ENCODE results near the gene TLN1.

TLN1 gene

DNA sequence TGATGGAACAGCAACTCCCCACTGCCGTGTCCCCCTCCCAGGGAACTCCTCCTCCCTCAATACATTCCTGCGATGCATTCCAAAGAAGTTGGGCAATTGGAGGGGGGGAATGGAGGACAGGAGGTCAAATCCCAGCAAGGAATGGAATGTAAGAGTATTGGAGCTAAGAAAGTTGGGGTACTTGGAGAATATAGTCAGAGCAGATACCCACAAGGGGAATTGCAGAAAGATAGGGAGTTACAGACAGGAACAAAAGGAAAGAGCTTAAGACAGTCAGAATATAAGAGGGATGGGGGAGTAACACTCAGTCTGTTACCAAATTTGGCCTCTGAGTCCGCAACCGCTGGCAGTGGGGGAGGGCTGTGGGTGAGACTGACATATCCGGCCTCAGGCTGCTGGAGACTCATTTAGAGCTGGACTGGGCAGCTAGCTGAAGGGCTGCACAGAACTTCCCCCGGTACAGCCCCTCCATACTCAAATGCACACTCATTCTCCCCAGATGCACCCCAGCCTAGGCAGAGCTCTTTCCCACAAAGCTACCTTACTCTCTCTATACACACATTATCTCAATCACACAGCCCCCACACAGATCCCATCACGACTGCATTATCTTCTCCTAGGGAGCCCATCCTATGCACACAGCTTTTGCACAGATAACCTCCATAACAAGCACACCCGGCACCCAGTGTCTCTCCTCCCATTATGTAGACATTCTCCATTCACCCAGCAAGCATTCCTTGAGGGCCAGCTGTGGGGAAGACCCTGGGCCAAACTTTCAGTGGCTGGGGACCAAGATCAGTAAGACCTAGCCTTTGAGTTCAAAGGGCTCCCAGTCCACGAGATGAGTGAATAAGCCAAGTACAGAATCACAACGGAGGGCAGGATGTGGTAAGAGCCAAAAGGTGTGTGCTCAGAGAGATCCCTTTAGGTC, 3.7 kb downstream of the TLN1 start:
- DNase-seq (ENCODE audit: low read depth): peak; percentile 86

DNA sequence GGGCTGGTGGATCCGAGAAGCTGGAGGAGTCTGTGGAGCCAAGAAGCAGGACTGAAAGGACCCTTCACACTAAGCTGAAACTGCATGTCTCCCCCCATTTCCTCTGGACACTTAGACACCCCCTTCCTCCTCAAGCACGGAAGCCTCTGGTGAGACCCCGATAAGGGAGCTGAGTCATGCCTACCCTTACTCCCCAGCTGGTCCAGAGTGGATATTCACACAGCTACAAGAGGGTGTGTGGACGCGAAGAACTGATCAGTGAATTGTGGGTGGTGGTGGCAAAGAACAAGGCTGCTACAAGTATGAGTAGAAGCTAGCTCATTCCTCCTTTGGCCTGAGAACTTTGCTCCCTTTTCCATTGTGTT, 4.3 kb downstream of the TLN1 start:
- no peak for DNase-seq (ENCODE audit: low read depth)

DNA sequence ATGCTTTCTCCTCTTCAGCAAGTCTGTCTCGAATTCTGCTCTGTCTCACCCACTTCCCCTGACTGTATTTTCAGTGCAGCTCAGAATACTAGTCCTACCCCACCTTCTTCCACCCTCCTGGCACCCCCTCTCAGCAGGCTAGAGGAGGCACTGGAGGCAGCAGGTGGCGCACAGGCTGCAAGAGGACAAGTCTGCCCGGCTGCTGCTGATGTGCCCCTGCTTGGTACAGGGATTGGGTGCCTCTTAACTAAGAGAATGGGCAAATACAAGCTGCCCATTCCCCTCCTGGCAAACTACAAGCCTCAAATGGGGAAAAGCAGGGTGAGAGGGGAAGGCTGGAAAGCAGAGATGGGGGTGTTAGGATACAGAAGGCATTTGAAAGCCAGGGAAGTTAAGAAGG, 5.1 kb downstream of the TLN1 start:
- DNase-seq (ENCODE audit: low read depth): peak; percentile 56

DNA sequence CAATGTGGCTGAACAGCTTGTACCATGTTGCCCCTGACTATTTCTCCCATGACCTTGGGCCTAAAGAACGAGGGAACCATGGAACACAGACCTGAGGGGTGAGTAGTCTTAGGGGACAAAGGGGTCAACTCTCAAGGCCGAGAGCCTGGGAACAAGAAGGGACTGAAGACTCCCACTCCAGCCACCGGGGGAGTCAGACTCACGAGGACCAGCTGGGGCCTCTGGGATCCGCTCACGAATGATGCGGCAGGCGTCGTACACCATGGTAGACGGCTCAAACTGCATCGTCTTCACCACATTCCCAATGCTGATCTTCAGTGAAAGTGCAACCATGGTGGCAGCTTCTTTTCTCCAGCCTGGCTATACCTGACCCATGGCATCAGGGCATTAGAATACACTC, 6.6 kb downstream of the TLN1 start:
- no peak for DNase-seq (ENCODE audit: low read depth)

DNA sequence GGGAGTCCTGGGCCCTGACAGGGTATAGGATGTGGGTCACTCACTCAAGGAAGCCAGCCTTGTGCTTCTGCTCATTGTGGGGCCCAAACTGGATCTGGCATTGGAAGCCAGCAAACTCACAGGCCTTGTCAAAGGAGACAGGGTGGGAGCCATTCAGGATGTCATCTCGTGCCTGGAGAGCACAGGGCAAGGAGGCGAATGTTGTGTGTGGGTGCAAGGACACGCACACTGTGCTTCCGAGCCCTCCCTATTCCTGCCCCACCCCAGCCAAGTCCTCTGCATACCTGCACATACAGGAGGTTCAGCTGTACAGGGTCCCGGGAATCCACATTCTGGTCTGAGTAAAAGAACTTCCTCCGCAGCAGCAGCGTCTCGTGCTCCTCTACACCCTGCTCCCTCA, 8.1 kb downstream of the TLN1 start:
- DNase-seq (ENCODE audit: low read depth): no peak

DNA sequence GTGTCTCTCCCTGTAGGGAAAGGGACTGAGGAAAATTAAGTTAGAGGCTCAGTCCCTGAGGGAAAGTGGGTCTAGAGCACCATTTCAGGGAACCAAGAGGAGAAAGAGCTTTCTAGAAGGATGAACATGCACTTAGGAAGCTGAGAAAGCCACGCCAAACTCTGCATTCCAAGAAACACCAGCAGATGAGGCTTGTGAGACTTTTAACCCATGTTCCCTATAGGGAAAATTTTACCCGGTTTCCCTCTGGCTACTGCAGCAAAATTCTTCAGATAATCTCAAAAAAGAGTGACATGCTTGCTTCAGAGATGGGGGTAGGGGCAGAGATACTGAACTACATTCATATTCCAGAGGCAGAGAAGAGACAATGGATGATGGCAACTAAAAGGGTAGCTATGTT, 8.6 kb downstream of the TLN1 start:
- DNase-seq (ENCODE audit: low read depth): no peak

DNA sequence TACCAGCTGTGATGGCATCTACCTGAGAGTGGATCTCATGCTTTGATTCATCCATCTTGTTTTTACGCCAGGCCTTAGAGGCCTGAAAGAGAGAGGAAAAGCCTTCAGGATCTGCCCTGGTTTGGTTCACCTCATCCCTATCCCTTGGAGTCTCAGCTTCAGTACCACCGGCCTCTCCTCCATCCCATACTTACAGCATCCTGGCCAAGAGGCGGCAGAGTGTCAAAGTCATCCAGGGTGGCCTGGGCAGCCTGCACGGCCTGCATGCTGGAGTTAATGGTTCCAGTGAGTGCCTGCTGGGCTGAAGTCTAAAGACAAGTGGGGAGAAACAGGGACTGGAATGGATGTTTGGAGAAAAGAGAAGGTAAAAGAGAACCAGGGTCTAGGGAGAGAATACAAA, 12.4 kb downstream of the TLN1 start:
- DNase-seq (ENCODE audit: low read depth): no peak

DNA sequence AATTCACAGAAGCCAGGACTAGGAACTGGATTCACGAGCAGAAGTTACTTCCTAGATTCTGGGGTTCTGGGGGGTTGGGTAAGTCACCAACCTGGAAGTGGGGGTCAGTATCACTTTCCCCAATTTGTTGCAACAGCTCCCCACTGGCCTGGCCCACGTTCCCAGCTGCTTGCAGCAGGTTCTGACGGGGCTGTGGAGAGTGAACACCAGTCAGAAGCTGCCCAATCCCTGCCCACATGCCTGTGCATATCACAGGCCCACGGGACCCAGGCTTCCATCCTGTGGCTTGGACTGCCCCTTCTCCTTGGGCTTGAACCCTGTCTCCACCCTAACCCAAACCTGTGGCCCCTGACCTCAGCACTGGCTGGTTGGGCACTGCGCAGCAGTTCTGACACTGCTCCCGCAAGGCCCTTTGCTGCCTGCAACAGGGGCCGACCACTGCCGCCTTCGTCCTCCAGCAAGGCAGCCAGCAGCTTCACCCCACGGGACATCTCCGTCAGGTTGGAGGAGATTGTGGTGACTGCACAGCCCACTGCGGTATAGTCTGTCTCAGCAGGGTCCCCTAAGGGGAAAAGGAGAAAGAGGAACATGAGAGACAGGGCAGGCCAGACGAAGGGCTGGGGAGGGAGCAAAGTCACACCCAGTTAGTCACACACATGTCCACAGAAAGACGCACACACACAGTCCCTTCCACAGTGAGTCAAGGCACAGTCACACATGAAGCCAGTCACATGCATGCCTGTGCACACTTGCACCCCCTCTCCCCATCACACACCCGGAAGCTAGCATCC, 13.1 kb downstream of the TLN1 start:
- DNase-seq (ENCODE audit: low read depth): no peak

DNA sequence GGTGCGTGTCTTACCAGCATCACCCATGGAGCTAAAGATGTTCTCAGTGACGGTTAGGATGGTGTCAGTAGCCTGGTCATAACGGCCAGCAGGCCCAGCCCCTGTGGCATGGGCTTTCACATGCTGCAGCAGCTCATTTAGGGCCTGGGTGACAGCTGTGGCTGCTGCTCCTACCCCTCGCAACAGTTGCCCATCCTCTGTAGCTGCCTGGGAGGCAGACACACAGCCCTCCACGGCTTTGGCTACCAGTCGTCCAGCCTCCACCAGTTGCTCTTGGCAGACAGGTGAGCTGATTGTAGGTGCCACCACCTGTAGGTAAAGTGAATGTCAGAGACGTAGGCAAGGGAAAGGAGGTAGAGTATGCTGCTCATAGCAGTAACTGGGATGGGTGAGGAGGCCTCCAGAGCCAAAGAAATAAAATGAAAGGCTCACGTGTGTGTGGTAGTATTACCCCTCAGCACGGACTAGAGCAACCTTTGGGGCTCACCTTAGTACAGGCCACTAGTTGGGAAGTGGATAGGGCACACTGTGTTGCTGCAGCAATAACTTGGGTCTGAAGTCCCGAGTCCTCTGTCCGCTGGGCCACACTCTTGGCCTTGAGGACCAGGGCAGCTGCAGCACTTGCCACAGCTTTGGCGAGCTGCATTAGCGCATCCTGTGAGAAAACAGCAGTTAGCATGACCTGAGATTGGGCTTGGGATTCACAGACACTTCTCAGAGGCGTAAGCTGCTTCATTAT, 14.7 kb downstream of the TLN1 start:
- no peak for DNase-seq (ENCODE audit: low read depth)

DNA sequence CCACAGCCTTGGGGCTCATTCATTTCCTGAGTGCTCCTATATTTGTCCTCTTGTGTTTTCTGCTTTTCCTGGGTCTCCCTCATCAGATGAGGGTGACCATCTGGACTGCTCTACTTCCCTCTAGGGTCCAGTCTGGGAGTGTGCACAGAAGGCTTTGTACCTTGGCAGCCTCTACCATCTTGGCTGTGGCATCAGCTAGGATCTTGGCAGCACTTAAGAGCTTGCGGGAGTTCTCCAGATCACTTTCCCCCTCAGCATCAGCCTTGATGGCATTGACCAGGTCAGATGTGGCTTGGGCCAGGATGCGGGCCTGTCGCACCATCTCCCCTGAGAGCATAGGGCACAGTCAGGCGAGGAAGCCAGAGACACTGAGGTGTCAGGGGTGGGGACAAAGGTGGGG, 15.8 kb downstream of the TLN1 start:
- DNase-seq (ENCODE audit: low read depth): peak; percentile 59

DNA sequence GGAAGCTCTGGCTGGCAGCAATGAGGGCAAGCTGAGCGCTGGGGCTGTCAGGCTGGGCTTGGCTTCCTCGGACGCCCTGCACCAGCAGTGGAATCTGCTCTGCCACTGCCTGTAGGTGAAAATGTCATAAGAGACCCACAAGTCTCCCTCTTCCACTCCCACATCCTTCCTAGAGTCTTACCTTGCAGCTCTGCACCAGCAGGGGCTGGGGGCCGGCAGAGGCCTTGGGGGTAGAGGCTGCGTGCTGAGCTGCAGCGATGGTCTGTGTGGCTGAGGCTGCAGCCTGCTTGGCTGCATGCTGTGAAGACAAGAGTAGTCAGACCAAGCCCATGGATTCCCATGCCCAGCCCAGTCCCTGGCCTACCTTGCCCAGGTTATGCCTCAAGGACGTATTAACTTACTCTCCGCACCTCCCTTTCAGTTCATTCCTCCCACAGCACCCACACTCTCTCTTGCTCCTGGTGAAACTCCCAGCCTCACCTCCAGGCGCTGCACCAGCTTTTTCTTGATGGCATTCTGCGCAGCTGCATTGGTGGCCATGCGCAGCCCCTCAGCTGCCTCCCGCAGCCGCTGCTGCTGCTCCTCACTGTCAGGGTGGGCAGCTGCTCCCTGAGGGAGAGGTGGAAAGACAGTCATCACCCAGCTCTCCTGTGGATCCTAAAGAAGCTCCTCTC, 17.3 kb downstream of the TLN1 start:
- no peak for DNase-seq (ENCODE audit: low read depth)

DNA sequence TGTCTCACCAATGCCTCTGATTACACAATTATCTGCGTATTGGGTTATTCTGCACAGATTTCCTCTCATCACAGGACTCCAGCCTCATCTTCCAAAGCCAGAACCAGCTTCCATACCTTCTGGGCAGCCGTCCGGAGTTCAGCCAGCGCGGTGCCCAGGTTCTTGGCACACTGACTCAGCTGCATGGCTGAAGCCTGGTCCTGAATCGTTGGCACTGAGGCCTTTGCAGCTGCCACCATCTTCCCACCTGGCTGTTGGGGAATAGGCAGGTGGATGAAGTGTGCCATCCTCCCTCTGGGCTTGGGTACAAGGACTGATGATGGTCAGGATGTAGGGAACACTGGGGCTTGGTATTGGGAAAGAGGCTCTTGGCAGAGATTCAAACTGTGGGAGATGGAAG, 17.9 kb downstream of the TLN1 start:
- DNase-seq (ENCODE audit: low read depth): no peak

DNA sequence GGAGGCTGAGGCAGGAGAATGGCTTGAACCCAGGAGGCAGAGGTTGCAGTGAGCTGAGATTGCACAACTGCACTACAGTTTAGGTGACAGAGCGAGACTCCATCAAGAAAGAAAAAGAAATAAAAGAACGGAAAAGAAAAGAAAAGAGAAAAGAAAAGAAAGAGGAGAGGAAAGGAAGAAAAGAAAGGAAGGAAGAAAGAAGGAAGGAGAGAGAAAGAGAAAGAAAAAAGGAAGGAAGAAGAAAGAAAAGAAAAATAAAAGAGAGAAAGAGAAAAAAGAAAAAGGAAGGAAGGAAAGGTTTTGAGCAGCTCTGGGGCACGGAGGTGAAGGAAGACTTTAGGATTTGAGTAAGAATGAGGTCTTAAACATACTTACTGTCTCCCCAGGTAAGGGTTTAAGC, 18.4 kb downstream of the TLN1 start:
- no peak for DNase-seq (ENCODE audit: low read depth)

DNA sequence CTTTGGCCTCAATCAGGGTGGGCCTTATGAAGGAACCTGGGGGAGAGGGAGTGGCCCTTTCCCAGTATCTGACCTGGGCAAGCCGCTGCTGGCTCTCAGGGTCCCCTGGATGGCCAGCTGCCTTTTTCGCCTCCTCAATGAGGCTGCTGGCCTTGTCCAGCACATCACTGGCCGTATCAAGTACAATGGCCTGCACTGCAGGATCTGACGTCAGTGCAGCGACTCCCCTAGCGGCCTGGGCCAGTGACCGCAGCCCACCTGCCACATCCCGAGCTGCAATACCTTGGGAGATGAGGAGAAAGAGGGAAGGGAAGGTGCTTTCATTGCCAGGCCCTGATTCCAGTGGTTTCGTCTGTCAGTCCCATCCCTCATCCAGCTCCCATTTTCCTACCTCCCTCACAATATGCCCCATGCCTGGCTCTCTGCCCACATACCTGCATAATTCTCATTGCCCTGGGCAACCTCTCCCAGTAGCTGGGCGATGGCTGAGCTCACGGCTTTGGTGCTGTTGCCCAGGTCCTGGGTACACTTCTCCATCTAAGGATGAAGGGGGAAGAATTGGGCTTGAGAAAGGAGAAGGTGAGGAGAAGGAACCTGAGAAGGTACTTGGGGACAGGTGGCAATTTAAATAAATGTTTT, 19.1 kb downstream of the TLN1 start:
- no peak for DNase-seq (ENCODE audit: low read depth)

DNA sequence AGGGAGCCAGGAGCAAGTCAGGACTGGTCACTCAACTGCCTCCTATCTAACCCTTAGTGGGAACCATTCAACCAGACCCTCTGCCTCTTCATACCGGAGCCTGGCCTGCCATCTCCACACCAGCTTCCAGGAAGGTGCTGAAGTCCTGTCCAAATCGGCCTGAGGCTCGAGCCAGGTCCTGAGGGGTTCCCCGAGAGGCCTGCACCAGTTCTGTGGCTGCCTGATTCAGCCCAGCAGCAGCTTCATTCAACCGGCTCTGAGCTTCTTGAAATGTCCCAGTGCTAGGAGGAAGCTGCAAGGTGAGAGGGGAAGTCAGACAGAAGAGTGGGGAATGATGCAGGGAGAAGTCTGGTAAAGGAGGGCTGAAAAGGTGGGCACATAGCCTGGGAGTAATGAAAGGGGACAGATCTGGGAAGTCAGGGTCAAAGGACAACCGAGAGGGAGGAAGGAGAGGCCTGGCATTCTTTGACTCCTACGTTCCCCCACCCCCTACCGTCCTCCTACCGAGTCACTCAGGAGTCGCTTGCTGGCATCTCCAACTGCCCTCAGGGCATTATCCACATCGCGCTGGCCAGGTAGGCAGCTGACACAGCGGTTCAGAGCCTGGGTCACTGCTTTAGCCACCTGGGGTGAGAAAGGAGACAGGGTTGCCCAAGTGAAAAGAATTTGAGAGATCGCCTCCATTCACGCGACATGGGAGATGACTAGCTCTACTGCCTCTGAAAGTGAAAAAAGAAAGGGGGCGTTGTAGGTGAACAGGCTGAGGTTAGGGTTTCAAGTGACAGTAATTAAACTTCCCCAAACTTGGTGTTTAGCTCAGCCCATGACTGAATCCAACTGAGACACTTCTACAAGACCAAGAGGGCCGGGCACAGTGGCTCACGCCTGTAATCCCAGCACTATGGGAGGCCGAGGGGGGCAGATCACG, 20.2 kb downstream of the TLN1 start:
- no peak for DNase-seq (ENCODE audit: low read depth)

DNA sequence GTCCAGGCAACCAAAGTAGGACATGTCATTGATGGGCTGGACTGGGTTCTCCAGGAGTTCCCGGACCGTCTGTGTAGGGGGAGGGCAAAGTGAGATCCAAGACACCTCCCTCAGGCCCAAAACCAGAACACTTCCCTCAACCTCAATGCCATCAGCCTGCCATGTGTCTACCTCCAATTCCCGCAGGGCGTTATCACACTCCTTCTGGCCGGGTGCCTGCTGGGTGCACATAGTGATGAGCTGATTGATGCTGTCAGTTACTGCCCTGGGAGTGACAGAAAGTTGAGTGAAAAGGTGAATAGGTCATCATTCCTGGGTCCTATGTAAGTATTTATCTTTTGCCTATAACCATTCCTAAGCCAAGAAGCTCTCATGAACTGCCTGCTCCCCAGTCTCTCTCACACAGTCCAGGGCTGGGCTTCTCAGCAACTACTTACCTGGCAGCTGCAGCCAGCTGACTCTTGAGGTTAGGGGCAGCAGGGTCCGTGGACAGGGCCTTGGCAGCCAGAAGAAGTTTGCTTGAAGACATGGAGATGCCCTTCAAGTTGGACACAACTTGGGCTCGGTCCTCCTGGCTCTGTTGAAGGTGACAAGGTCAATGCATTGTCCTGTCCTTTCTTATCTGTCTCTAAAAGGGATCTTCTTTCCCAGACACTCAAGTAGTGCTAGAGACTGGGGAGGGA, 21.0 kb downstream of the TLN1 start:
- DNase-seq (ENCODE audit: low read depth): no peak

DNA sequence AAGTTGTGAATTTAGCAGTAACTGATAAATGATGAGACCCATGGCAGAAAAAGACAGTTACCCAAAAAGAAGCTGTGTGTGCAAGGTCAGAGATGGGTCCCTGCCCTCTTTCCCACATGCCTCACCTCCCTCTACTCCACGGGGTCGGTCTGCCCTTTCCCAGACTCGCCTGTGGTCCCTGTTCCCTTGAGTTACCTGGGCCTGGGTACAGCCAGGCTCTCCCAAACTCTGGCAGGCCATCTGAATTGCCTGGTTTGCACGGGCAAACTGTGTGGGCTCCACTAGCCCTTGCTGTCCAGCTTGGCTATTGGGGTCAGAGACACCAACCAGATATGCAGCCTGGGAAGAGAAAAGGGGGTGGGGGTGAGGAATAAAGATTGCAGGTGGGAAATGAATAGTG, 23.8 kb downstream of the TLN1 start:
- no peak for DNase-seq (ENCODE audit: low read depth)

DNA sequence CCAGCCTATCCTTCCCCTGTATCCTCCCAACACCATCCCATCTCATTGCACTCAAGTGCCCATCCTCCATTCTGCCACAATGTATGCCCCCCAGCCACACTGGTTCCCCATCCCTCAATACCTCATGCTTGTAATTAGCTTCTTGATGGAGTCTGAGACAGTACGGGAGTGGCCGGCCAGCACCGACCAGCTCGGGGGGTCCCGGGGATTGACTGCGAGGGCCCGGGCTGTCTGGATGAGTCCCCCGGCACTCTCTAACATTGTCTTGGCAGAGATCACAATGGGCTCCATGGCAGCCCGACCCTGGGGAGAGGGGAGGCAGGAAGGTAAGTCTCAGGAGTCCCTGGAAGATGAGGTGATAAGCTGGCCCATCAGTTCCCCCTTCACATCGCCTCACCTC, 25.0 kb downstream of the TLN1 start:
- no peak for DNase-seq (ENCODE audit: low read depth)

DNA sequence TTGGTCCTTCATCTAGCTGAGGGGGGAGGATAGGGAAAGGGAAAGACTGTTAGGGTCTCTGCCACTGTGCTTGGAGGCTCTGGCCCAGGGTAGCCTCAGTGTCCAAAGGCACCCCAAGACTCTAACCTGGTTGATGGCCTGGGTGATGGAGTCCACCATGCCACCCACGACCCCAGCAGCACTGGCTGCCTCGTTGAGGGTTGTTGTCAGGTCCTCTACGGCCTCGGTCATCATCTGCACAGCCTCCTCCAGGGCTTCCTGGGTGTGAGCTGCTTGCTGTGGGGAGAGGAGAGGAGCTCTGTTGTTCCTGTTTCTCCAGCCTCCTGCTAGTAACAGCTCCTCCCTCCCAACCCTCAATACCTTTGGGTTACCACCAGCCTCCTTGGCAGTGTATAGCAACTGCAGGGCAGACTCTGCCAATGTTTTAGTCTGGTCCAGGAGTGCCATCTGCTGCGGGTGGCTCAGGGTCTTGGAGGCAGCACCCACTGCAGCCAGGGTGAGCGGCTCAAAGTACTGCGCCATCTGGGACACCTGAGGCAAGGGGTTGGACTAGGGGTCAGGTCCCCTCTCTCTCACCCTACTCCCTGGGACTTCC, 26.1 kb downstream of the TLN1 start:
- DNase-seq (ENCODE audit: low read depth): no peak

DNA sequence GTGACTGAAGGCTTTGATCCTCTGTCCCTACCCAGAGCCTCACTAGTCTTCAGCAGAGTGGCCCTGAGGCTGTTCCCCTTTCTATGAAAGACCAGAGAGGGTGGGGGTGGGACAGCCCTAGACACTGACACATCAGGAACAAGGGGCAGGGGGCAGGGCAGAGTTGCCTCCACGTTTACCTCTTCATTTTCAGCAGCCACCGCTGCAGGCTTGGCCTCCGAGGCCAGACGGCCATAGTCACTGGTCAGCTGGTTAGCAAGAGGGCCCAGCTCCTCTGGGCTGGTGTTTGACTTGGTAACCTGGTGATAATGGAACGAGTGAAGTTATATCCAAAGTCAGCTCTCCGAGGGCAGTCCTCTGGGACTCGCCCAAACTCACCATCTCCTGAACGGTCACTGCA, 26.6 kb downstream of the TLN1 start:
- no peak for DNase-seq (ENCODE audit: low read depth)
